SK-N-SH (cell line): ENCODE results near the gene ATRN. TPM values are rescaled to one million over a fixed set of nuclear protein-coding genes. Genes with fewer than 3 reads are reported as not detected.

Source experiments
- CTCF ChIA-PET: fragments of 300-600, 350-600 bp; formaldehyde crosslinking; extraction: SDS; loops from one replicate; lab custom pipeline; 2021; lab: Yijun Ruan, JAX
- POLR2A ChIA-PET: fragments of 350-600 bp; sonication (Branson Sonifier 250); formaldehyde crosslinking; extraction: SDS; loops from one replicate; lab custom pipeline; 2020; ENCODE audit warnings: antibody characterized with exemption, inconsistent platforms; lab: Yijun Ruan, JAX
- DNase-seq: peaks from one replicate; pipeline ENCODE4 v3.0.0; 2012
- H2AFZ ChIP-seq: fragments of 200-600 bp; sonication (generic); 2 replicates; pipeline ENCODE4 v1.8.1; 2016; ENCODE audit warnings: antibody characterized with exemption, mild to moderate bottlenecking, low read depth
- H3F3A ChIP-seq: fragments of 200-600 bp; sonication (generic); replicated peaks from 2 replicates; pipeline ENCODE3; 2016; ENCODE audit warnings: antibody characterized with exemption, mild to moderate bottlenecking; ENCODE audit not compliant: insufficient read depth
- H3K27ac ChIP-seq, 2 experiments: fragments of 200-500 bp in 1 of 2; fragments of 200-600 bp in 1 of 2; sonication (Bioruptor generic) in 1 of 2; sonication (generic), shearing (Covaris generic) in 1 of 2; 2 replicates each; pipeline versions ENCODE4 v1.5.1 to v1.6.1; 2014 to 2016; ENCODE audit warnings: low read depth in 2 of 2, inconsistent platforms in 1 of 2, low read length in 1 of 2, mild to moderate bottlenecking in 1 of 2, mixed read lengths in 1 of 2
- H3K27me3 ChIP-seq: fragments of 200-600 bp; sonication (generic), shearing (Covaris generic); 2 replicates; pipeline ENCODE4 v1.6.1; 2016; ENCODE audit warnings: mixed run types; ENCODE audit not compliant: insufficient read depth
- H3K36me3 ChIP-seq, 2 experiments: fragments of 200-500 bp in 1 of 2; fragments of 200-600 bp in 1 of 2; sonication (Bioruptor generic) in 1 of 2; sonication (generic) in 1 of 2; replicated peaks in 1 of 2; 2 replicates each; pipeline versions ENCODE3 to v1.5.1; 2014 to 2016; ENCODE audit warnings: low read length in 1 of 2, mild to moderate bottlenecking in 1 of 2; ENCODE audit not compliant: insufficient read depth in 2 of 2, control insufficient read depth in 1 of 2
- H3K4me1 ChIP-seq, 2 experiments: fragments of 200-500 bp in 1 of 2; fragments of 200-600 bp in 1 of 2; sonication (Bioruptor generic) in 1 of 2; sonication (generic), shearing (Covaris generic) in 1 of 2; 2 replicates each; pipeline versions ENCODE4 v1.5.1 to v1.6.1; 2014 to 2016; ENCODE audit warnings: low read depth in 1 of 2, low read length in 1 of 2, mixed run types in 1 of 2; ENCODE audit not compliant: insufficient read depth in 2 of 2, control insufficient read depth in 1 of 2
- H3K4me2 ChIP-seq: fragments of 200-600 bp; sonication (generic), shearing (Covaris generic); 2 replicates; pipeline ENCODE4 v1.6.1; 2017; ENCODE audit warnings: mixed run types
- H3K4me3 ChIP-seq, 2 experiments: fragments of 200-500 bp in 1 of 2; fragments of 200-600 bp in 1 of 2; sonication (Bioruptor generic) in 1 of 2; sonication (generic), shearing (Covaris generic) in 1 of 2; 2 replicates each; pipeline versions ENCODE4 v1.5.1 to v1.8.1; 2014 to 2016; ENCODE audit warnings: low read depth in 2 of 2, inconsistent platforms in 1 of 2, low read length in 1 of 2, mild to moderate bottlenecking in 1 of 2, mixed read lengths in 1 of 2, moderate library complexity in 1 of 2
- H3K79me2 ChIP-seq: fragments of 200-600 bp; sonication (generic); 2 replicates; pipeline ENCODE4 v1.8.1; 2017; ENCODE audit warnings: mild to moderate bottlenecking; ENCODE audit not compliant: insufficient read depth
- H3K9ac ChIP-seq: fragments of 200-600 bp; sonication (generic); 2 replicates; pipeline ENCODE4 v1.6.1; 2017; ENCODE audit warnings: mixed run types
- H3K9me2 ChIP-seq: fragments of 200-600 bp; sonication (generic); 2 replicates; pipeline ENCODE4 v1.6.1; 2017; ENCODE audit warnings: mixed run types
- H3K9me3 ChIP-seq: fragments of 200-600 bp; sonication (generic); 2 replicates; pipeline ENCODE4 v1.6.1; 2017; ENCODE audit warnings: mixed run types, mild to moderate bottlenecking, moderate library complexity
- H4K20me1 ChIP-seq: fragments of 200-600 bp; sonication (generic); 2 replicates; pipeline ENCODE4 v1.6.1; 2017; ENCODE audit warnings: mild to moderate bottlenecking, mixed run types; ENCODE audit not compliant: insufficient read depth
- CHD2 ChIP-seq: fragments of 150-350 bp; IDR thresholded peaks from 2 replicates; pipeline ENCODE4 v1.6.1; 2018; ENCODE audit warnings: low read length; ENCODE audit not compliant: partially characterized antibody
- ELF1 ChIP-seq: IDR thresholded peaks from 2 replicates; pipeline ENCODE4 v1.4.0; 2012
- EZH2phosphoT487 ChIP-seq: fragments of 200-600 bp; sonication (generic); IDR thresholded peaks from 2 replicates; pipeline ENCODE4 v1.6.1; 2017; ENCODE audit warnings: low read depth, mixed run types, mild to moderate bottlenecking, antibody characterized with exemption, moderate library complexity, borderline replicate concordance
- FOSL2 ChIP-seq: IDR thresholded peaks from 2 replicates; pipeline ENCODE4 v1.4.0; 2012; ENCODE audit warnings: low read depth, mild to moderate bottlenecking, moderate library complexity, borderline replicate concordance
- FOXJ3 ChIP-seq: sonication (generic); formaldehyde crosslinking; IDR thresholded peaks from 2 replicates; pipeline ENCODE4 v1.5.1; 2020; ENCODE audit warnings: mild to moderate bottlenecking, missing genetic modification reagents
- GATA2 ChIP-seq: sonication (generic); formaldehyde crosslinking; IDR thresholded peaks from 2 replicates; pipeline ENCODE4 v1.5.0; 2020; ENCODE audit warnings: mild to moderate bottlenecking, missing genetic modification reagents
- MEF2A ChIP-seq: IDR thresholded peaks from 2 replicates; pipeline ENCODE4 v1.4.0; 2012; ENCODE audit warnings: low read depth, borderline replicate concordance
- MXI1 ChIP-seq: IDR thresholded peaks from 2 replicates; pipeline ENCODE4 v1.6.1; 2012; ENCODE audit warnings: mild to moderate bottlenecking, low read depth, low read length, improper control_type of control experiment
- RAD21 ChIP-seq: IDR thresholded peaks from 2 replicates; pipeline ENCODE4 v1.6.1; 2012; ENCODE audit warnings: mild to moderate bottlenecking, low read length
- RFX5 ChIP-seq: IDR thresholded peaks from 2 replicates; pipeline ENCODE4 v1.6.1; 2012; ENCODE audit warnings: mild to moderate bottlenecking, improper control_type of control experiment, low read length
- RXRA ChIP-seq: IDR thresholded peaks from 2 replicates; pipeline ENCODE4 v1.4.0; 2012; ENCODE audit warnings: low read depth, mild to moderate bottlenecking, borderline replicate concordance
- SIN3A ChIP-seq: IDR thresholded peaks from 2 replicates; pipeline ENCODE4 v1.6.1; 2012; ENCODE audit warnings: low read depth, mild to moderate bottlenecking, low read length, moderate library complexity, borderline replicate concordance
- TAF1 ChIP-seq: IDR thresholded peaks from 2 replicates; pipeline ENCODE4 v1.6.1; 2012; ENCODE audit warnings: low read depth, mild to moderate bottlenecking, low read length, moderate library complexity, borderline replicate concordance
- WGBS: methylation state at CpG from one replicate; pipeline ENCODE4 v1.1.6; 2017; ENCODE audit warnings: low lambda C conversion rate; 5-methylcytosine and 5-hydroxymethylcytosine counted together
- polyA plus RNA-seq, 3 experiments: library from polyadenylated mRNA; depleted of rRNA; stranded (reverse); fragments of >200 nt; gene quantifications; 2 replicates each; pipeline ENCODE4 v1.2.3, GENCODE V29; 2012
- TF ChIP-seq, protein P1 (sequence below): fragments of 200-600 bp; sonication (generic); IDR thresholded peaks from 2 replicates; pipeline ENCODE4 v1.6.1; 2017; ENCODE audit warnings: antibody characterized with exemption, mild to moderate bottlenecking, moderate library complexity
- TF ChIP-seq, protein P2 (sequence below): IDR thresholded peaks from 2 replicates; pipeline ENCODE4 v1.4.0; 2012; ENCODE audit warnings: low read depth
- TF ChIP-seq, protein P3 (sequence below): fragments of 150-350 bp; IDR thresholded peaks from 2 replicates; pipeline ENCODE4 v1.6.1; 2017; ENCODE audit warnings: antibody characterized with exemption, low read length, low read depth, borderline replicate concordance

Gene ATRN
- polyA plus RNA-seq, 1 of the 3 experiments (the other 2 are of a cell fraction), result 33.8 TPM

DNA sequence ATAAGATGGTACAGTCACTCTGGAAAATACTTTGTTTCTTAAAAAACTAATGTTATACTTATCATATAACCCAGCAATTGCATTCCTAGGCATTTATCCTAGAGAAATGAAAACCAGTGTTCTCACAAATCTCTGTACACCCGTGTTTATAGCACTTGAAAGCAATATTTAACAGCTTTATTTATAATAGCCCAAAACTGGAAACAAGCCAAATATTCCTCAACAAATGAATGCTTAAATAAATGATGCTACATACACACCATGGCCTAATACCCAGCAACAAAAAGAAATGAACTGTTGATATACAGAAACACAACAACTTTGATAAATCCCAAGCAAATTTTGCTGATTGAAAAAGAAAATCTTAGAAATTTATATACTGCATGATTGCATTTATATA is 141.1 kb downstream of the ATRN start:
- POLR2A ChIA-PET, result no interaction called here
- no peak for DNase-seq
- TF ChIP-seq EZH2phosphoT487, result no peak
- TF ChIP-seq RXRA, result no peak
- TF ChIP-seq RFX5, result no peak
- TF ChIP-seq, protein P1, sequence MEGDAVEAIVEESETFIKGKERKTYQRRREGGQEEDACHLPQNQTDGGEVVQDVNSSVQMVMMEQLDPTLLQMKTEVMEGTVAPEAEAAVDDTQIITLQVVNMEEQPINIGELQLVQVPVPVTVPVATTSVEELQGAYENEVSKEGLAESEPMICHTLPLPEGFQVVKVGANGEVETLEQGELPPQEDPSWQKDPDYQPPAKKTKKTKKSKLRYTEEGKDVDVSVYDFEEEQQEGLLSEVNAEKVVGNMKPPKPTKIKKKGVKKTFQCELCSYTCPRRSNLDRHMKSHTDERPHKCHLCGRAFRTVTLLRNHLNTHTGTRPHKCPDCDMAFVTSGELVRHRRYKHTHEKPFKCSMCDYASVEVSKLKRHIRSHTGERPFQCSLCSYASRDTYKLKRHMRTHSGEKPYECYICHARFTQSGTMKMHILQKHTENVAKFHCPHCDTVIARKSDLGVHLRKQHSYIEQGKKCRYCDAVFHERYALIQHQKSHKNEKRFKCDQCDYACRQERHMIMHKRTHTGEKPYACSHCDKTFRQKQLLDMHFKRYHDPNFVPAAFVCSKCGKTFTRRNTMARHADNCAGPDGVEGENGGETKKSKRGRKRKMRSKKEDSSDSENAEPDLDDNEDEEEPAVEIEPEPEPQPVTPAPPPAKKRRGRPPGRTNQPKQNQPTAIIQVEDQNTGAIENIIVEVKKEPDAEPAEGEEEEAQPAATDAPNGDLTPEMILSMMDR, result no peak
- TF ChIP-seq, protein P2, sequence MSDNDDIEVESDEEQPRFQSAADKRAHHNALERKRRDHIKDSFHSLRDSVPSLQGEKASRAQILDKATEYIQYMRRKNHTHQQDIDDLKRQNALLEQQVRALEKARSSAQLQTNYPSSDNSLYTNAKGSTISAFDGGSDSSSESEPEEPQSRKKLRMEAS, result no peak
- no peak for TF ChIP-seq SIN3A

DNA sequence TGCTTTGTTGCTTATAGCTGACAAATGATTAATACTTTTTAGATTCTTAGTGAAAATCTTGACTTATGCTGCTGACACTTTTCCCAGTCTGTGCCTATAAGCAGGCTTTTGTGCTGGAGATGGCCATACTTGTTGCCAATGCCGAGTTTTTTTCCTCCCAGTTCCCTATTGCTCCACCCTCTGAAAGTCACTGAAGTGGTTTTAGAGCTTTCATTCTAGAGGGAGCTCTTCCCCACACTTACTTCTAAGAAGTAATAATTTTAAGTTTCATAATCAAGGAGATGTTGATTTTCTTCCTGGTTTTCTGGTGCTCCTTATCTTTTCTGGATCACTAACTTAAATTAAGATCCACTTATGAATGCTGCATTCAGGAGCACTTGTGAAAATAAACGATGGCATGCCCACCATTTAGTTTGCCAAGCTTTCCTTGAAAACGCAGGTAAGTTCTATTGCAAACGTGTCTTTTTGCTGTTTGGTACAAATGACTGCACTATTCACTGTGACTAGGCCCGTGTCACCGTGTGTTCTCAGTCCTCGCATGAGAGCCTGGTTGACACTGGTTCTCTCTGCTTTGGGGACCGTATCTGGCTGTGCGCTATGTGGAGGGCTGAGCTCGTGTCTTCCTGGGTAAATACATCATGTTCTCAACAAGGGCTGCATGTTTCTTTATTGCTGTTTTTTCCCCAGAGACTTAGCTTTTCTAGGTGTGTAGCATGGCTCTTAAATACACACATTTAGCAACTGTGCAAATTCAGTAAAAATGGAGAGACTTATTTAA is 142.2 kb downstream of the ATRN start:
- H3K27ac ChIP-seq, result no peak overlapping the region
- ChIA-PET POLR2A (no interaction called here), CTCF (interaction anchor here (0.7 to 1.6 kb wide), 4 partner anchors 24 to 98 kb away, joined by 3 read pairs; no protein-coding TSS in a partner anchor)
- H3K36me3 ChIP-seq, result peaks cover 0 to 7% of the 10 kb centered on the region in 2 experiments
- no peak overlapping the region for H3K4me2 ChIP-seq
- no peak for DNase-seq
- WGBS, result 96% methylated on average over 10 of the region's 10 CpGs
- H2AFZ ChIP-seq, result no peak overlapping the region
- no peaks in the 10 kb centered on the region; a peak in 1 of 4 replicates for H3K4me1 ChIP-seq
- H3K4me3 ChIP-seq, result no peak overlapping the region
- no peaks in the 10 kb centered on the region for H3K9me2 ChIP-seq
- no peak overlapping the region for H3K9ac ChIP-seq
- H4K20me1 ChIP-seq, result no peaks in the 10 kb centered on the region
- no peaks in the 10 kb centered on the region for H3K9me3 ChIP-seq
- no peaks in the 10 kb centered on the region for H3K79me2 ChIP-seq
- no peaks in the 10 kb centered on the region for H3F3A ChIP-seq
- no peaks in the 10 kb centered on the region for H3K27me3 ChIP-seq
- TF ChIP-seq TAF1 (no peak), GATA2 (CRISPR knock-in tag) (no peak), RXRA (no peak), FOSL2 (no peak), ELF1 (no peak), MEF2A (no peak), EZH2phosphoT487 (no peak), RAD21 (no peak), RFX5 (no peak), MXI1 (no peak), CHD2 (no peak), FOXJ3 (CRISPR knock-in tag) (no peak)
- TF ChIP-seq, protein P3, sequence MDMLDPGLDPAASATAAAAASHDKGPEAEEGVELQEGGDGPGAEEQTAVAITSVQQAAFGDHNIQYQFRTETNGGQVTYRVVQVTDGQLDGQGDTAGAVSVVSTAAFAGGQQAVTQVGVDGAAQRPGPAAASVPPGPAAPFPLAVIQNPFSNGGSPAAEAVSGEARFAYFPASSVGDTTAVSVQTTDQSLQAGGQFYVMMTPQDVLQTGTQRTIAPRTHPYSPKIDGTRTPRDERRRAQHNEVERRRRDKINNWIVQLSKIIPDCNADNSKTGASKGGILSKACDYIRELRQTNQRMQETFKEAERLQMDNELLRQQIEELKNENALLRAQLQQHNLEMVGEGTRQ, result no peak
- TF ChIP-seq, protein P1, result no peak
- TF ChIP-seq, protein P2, result no peak

More for the DNA sequence above, 141.1 kb downstream of the ATRN start:
- Histone ChIP-seq H3K36me3 (peaks cover 0 to 13% of the 10 kb centered on the region in 2 experiments), H3K4me2 (no peak overlapping the region), H3K27me3 (no peaks in the 10 kb centered on the region), H3K27ac (no peak overlapping the region), H3K4me1 (no peaks in the 10 kb centered on the region; a peak in 1 of 4 replicates), H3K79me2 (no peaks in the 10 kb centered on the region), H3F3A (no peaks in the 10 kb centered on the region), H3K9ac (no peak overlapping the region), H3K9me2 (no peaks in the 10 kb centered on the region), H3K4me3 (no peak overlapping the region), H4K20me1 (no peaks in the 10 kb centered on the region), H3K9me3 (no peaks in the 10 kb centered on the region), H2AFZ (no peak overlapping the region)
- CTCF ChIA-PET, result no interaction called here
- 53% methylated on average over 1 of the region's 1 CpG for WGBS
